KBM-7 (cell line): Measurements from ENCODE around the gene PCYT2.

Experiments
- DNase-seq: peaks from one replicate; pipeline ENCODE4 v3.0.0-alpha.2; 2015
- in situ Hi-C: fragments of 300-500 bp; cut with MboI; formaldehyde crosslinking; loops from 2 replicates; pipeline ENCODE4 v1.14.3; 2020; ENCODE audit warnings: low sequenced_read_pairs, low pct_unique_long_range_greater_than_20kb, mixed read lengths

PCYT2 gene

DNA sequence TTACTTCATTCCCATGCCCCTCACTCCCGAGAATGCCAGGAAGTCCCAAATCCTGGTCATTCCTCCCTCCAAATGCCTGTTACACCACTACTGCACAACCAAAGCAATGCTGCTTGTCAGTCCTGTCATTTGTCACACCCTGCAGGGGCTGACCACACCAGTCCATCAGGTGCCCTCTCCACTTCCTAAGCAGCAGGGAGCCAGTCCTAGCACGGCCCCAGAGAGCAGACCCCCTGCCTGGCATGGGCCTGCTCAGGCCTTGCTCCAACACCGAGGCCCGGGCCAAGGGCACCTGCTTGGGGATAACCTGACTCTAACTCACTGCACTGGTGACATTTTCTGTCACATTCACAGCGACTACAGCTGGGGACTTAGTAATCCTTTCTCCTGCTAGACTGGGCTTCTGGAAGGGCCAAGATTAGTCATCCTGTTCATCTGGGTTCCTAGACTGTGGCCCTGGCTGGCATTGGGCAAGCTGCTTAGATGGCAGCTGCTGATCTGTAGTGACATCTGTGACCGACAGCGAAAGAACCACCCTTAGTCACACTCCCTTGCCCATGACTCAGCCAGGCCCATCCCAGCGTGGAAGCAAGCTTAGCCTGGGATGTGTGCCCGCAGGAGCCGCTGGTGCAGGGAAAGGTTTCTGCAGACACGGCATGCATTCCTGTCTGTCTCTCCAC lies 25.2 kb downstream of the PCYT2 start:
- in situ Hi-C loops = no loop called here

DNA sequence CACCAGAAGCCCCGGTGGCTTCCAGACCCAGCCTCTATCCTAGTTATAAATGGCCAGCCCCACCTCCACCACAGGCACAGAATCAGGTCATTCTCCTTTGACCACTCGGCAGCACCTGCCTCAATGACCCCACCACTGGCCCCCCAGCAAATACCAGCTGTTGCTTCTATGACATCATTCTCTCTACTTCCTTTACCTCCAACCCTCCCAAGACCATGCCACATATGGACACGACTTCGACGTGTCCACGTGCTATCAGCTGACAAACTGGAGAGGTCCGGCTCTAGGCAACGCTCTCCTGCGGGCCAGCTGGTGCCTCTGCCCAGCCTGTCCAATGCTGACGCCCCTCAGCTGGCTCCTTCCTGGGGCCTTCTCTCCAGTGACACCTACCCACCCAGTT lies 25.7 kb downstream of the PCYT2 start:
- in situ Hi-C loops = no loop called here
- no peak for DNase-seq

More for the DNA sequence above, 25.2 kb downstream of the PCYT2 start:
- no peak for DNase-seq

- in situ Hi-C loops = no loop called here
- no peak for DNase-seq
These were observed 26.2 kb downstream of the PCYT2 start for GRCh38 chr17:81884968-81885367.

DNA sequence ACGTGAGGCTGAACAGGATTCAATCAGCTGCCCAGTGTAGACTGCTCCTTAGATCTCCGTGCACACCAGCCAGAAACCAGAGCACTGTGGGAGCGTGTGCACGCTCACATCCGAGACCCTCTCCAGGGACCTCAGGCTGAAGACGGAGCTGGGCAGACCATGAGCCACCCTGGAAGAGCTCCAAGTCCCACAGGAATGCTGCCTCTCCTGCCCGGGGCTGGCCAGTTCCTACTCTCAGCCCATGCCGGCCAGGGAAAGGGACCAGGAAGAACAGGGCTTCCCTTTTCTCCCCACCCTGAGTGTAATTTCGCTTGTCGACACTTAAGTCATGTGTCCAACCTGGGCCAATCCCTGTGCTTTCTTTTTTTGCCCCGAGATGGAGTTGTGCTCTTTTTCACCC lies 26.7 kb downstream of the PCYT2 start:
- in situ Hi-C loops = no loop called here
- no peak for DNase-seq

GRCh38 chr17:81879121-81879520 lies 32.1 kb downstream of the PCYT2 start:
- DNase-seq = no peak
- in situ Hi-C loops = no loop called here

- in situ Hi-C loops = no loop called here
- DNase-seq = no peak
These were observed 32.9 kb downstream of the PCYT2 start for GRCh38 chr17:81878294-81878693.

- in situ Hi-C loops = no loop called here
- DNase-seq = no peak
These were observed 33.6 kb downstream of the PCYT2 start for GRCh38 chr17:81877569-81877968.

GRCh38 chr17:81871387-81872230 lies 39.6 kb downstream of the PCYT2 start:
- peak; percentile 81 for DNase-seq
- in situ Hi-C loops = no loop called here

DNA sequence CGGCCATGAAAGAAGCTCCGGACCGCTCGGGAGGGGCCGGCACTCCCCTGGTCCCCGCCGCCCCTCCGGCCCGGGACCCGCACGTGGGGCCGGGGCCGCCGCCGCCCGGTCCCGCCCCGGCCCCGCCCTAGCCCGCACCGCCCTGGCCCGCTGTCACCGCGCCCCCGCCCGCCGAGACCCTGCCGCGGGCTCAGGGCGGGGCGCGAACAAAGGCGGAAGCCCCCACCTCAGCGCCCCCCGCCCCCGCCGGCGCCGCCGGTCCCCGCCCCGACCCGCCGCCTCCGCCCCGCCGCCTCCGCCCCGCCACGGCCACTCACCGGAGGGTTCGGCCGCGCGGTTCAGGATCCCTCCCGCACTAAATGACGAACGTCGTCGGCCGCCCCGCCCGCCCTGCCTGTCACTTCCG lies 40.2 kb downstream of the PCYT2 start, which contains the start of gene ARHGDIA:
Gene ARHGDIA (minus strand): TSS at position 357 of the 406 bp plus-strand sequence. CDS start 1,407 bp downstream, outside the sequence.
- in situ Hi-C loops = no loop called here
- DNase-seq = no peak

DNA sequence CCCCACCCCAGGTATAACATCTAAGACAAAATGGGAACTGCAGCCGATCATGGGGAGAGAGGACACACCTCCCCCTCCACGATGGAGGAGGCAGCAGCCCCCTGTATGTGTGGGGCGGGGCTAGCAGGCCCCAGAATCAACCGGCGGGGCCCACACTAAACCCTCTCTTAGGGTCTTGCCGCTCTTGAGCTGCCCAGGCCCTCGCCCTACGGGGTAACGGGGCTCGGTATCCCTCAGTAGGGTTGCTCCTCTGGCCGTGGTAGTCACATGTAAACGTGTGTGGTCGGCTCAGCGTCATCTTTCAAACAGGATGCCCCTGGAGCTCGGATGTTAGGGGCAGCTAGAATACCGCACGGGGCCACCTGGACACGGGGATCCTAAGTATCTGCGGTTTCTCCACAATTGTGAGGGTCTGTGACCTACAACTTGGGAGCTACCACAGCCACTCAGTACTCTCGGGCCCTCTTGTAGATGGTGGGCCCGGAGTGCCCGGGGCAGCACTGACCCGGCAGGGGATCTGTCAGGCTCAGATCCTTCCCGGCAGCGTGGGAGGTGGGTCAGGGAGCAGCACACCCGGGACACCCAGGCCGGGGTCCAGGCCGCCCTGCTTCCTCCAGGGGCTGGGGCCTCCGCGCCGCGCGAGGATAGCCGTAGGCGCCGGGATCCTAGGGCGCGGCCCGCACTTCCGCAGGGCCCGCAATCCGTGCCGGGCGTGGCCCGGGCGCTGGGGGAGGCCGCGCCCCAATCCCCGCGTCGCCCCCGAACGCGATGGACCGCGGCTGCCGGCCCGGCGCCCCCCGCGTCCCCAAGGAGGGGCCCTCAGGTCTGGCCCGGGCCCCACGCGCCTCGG lies 40.8 kb downstream of the PCYT2 start:
- in situ Hi-C loops = no loop called here
- DNase-seq = peak; percentile 41

GRCh38 chr17:81869221-81870130 lies 41.7 kb downstream of the PCYT2 start:
- DNase-seq = peak; percentile 51
- in situ Hi-C loops = no loop called here

DNA sequence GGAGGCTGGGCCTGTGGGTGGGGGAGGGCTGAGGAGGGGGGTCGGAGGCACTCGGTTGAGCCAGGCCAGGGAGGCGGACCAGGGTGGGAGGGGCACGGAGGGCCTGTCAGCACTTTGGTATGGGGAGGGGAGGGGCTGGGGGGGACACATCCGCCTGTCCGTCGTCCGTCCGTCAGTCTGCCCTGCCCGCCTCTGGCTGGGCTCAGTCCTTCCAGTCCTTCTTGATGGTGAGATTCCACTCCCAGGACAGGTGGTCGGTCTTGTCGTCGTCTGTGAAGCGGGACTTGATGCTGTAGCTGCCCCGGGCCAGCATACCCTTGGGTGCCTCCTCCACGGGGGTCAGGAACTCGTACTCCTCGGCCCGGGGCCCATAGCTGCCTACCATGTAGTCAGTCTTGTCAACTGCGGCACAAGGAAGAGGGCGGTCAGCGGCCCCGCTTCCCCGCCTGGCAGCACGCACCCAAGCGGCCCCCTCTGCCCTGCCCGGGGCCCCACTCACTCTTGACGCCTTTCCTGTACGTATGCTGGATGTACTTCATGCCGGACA lies 42.5 kb downstream of the PCYT2 start:
- DNase-seq = no peak
- in situ Hi-C loops = no loop called here

DNA sequence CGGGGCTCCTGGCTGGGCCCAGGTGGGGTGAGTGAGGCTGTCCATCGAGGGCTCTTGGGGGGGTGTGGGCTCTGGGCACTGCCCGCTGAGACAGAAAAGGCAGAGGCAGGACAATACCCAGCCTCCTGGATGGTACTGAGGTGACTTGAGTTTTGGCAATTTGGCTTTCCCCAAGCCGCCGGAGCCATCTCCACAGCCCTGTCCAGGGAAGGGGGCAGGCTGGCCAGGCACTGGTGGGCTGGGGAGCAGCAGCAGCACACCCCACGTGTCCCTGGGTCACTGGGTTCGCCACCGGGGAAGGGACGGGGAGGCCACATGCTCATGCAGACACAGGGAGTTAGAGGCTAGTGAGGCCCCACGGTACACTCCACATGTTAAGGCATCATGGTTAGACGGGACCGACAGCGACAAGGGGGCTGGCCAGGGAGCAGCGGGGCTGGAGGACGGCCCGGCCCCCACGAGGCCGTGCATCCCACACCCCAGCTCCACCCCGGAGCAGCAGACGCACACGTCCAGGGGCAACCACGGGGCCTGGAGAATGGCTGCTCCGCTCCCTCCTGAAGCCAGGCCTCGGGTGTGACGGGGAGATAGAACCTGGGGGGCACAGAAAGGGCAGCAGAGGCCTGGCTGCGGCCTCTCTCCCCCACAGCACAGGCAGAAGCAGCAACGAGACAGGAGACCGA lies 43.1 kb downstream of the PCYT2 start:
- no peak for DNase-seq
- in situ Hi-C loops = no loop called here

- in situ Hi-C loops = no loop called here
- DNase-seq = peak; percentile 51
These were observed 43.8 kb downstream of the PCYT2 start for GRCh38 chr17:81867170-81867990.

GRCh38 chr17:81866440-81867169 lies 44.6 kb downstream of the PCYT2 start:
- in situ Hi-C loops = no loop called here
- DNase-seq = peak; percentile 30

- in situ Hi-C loops = no loop called here
- no peak for DNase-seq
These were observed 45.3 kb downstream of the PCYT2 start for GRCh38 chr17:81865733-81866439.
